HepG2 (cell line): ENCODE results near the gene ZNF225. TPM values are rescaled to one million over a fixed set of nuclear protein-coding genes. Genes with fewer than 3 reads are reported as not detected.

Source experiments
- AGO2 ChIP-seq: fragments of 200-400 bp; formaldehyde crosslinking; optimal IDR thresholded peaks from 2 replicates; pipeline ENCODE3; 2017; ENCODE audit warnings: mild to moderate bottlenecking, low read depth, low read length, moderate library complexity
- HNRNPUL1 ChIP-seq: fragments of 200-400 bp; formaldehyde crosslinking; IDR thresholded peaks from 2 replicates; pipeline ENCODE4 v1.6.1; 2017; ENCODE audit warnings: low read depth, mild to moderate bottlenecking, low read length, moderate library complexity
- JARID2 ChIP-seq: sonication (generic); formaldehyde crosslinking; IDR thresholded peaks from 2 replicates; pipeline ENCODE4 v1.8.1; 2023; ENCODE audit warnings: missing genetic modification reagents, inconsistent platforms; ENCODE audit not compliant: insufficient replicate concordance
- MAF1 ChIP-seq: sonication (generic); formaldehyde crosslinking; IDR thresholded peaks from 2 replicates; pipeline ENCODE4 v1.5.0; 2020; ENCODE audit warnings: missing genetic modification reagents, borderline replicate concordance
- NR2F6 ChIP-seq, 2 experiments: IDR thresholded peaks; 2 replicates each; pipeline ENCODE4 v1.6.1; 2016; ENCODE audit warnings: antibody characterized with exemption in 1 of 2, mild to moderate bottlenecking in 1 of 2
- SAFB2 ChIP-seq: sonication (generic); formaldehyde crosslinking; IDR thresholded peaks from 2 replicates; pipeline ENCODE4 v1.5.1; 2020; ENCODE audit warnings: missing genetic modification reagents, low read depth, mild to moderate bottlenecking, borderline replicate concordance
- SMAD3 ChIP-seq: sonication (generic); formaldehyde crosslinking; IDR thresholded peaks from 2 replicates; pipeline ENCODE4 v1.4.0; 2020; ENCODE audit warnings: missing genetic modification reagents
- TSC22D2 ChIP-seq: sonication (generic); formaldehyde crosslinking; IDR thresholded peaks from 2 replicates; pipeline ENCODE4 v1.5.1; 2020; ENCODE audit warnings: missing genetic modification reagents, mild to moderate bottlenecking, borderline replicate concordance
- ZBED4 ChIP-seq: sonication (generic); formaldehyde crosslinking; IDR thresholded peaks from 2 replicates; pipeline ENCODE4 v1.4.0; 2020; ENCODE audit warnings: missing genetic modification reagents, borderline replicate concordance
- ZFP62 ChIP-seq: sonication (generic); formaldehyde crosslinking; IDR thresholded peaks from 2 replicates; pipeline ENCODE4 v1.4.0; 2020; ENCODE audit warnings: missing genetic modification reagents
- ZNF317 ChIP-seq: sonication (generic); formaldehyde crosslinking; IDR thresholded peaks from 2 replicates; pipeline ENCODE4 v1.5.0; 2020; ENCODE audit warnings: mild to moderate bottlenecking, missing genetic modification reagents
- ZNF331 ChIP-seq: sonication (generic); formaldehyde crosslinking; IDR thresholded peaks from 2 replicates; pipeline ENCODE4 v1.4.0; 2020; ENCODE audit warnings: missing genetic modification reagents
- ZNF343 ChIP-seq: sonication (generic); formaldehyde crosslinking; IDR thresholded peaks from 2 replicates; pipeline ENCODE4 v1.4.0; 2020; ENCODE audit warnings: mild to moderate bottlenecking, missing genetic modification reagents
- ZNF710 ChIP-seq: sonication (generic); formaldehyde crosslinking; IDR thresholded peaks from 2 replicates; pipeline ENCODE4 v1.5.0; 2020; ENCODE audit warnings: mild to moderate bottlenecking, missing genetic modification reagents, borderline replicate concordance
- polyA plus RNA-seq, 8 experiments: library from polyadenylated mRNA; depleted of rRNA in 3 of 8; stranded (reverse) in 7 of 8; unstranded in 1 of 8; fragments of >200 nt; fragmentation: Illumina TruSeq in 4 of 8; extraction: Trizol in 4 of 8; gene quantifications; 2 replicates each; pipeline versions ENCODE4 v1.2.1 to v1.2.3, GENCODE V29; 2011 to 2016; ENCODE audit warnings: low read depth in 4 of 8, missing spikeins in 1 of 8, mixed read lengths in 1 of 8; ENCODE audit not compliant: insufficient read depth in 1 of 8
- total RNA-seq, 5 experiments: library from RNA; depleted of rRNA; stranded (reverse); fragments of >200 nt; fragmentation: Illumina TruSeq; extraction: Trizol; gene quantifications; 2 replicates each; pipeline ENCODE4 v1.2.3, GENCODE V29; 2016; ENCODE audit warnings: low read depth in 1 of 5
- TF ChIP-seq, protein P1 (sequence below): sonication (generic); formaldehyde crosslinking; IDR thresholded peaks from 2 replicates; pipeline ENCODE4 v1.4.0; 2020; ENCODE audit warnings: missing genetic modification reagents, borderline replicate concordance

The ZNF225 gene
- total and polyA plus RNA-seq, 2 of the 13 experiments (the other 11 are each of a cell fraction or from before 2014, with no cell fraction given): 0.87 to 3.3 TPM

DNA sequence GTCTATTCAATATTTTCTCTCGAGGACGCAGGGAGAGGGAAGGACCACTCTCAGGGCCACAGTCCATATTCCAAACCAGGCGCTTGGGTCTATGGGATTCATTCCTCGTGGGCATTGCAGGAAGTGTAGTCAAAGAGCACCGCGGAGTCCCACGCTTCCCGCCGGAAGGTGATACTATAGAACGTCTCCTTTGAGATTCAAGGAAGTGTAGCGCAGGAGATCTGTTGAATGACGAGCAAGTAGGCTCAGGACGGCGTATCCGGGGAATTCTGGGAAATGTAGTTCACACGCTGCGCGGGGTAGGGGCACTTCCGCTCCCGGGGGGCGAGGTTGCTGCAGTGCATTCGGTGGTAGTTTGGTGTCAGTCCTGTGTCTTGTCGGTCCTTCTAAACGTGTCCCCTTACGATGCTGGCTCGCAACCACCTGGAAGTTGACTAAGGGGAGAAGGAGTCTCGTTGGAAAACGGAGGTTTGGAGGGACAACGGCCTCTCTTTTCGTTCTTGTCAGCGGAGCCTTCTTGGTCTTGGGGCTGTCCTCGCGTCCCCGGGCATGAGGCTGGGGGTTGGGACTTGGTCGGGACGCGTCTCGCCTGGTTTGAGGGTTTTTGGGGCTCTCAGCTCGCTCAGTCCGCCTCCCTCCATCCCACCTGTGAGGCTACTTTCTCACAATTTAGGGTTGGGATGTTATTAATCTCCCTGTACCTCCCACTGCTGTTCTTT lies 41.2 kb upstream of the ZNF225 start, which contains the start of gene ZNF284 (continued):
- TF ChIP-seq ZBED4 (CRISPR knock-in tag) (no peak), JARID2 (CRISPR knock-in tag) (no peak), ZFP62 (CRISPR knock-in tag) (no peak), TSC22D2 (CRISPR knock-in tag) (no peak), ZNF343 (CRISPR knock-in tag) (no peak), HNRNPUL1 (no peak), ZNF317 (CRISPR knock-in tag) (no peak), MAF1 (CRISPR knock-in tag) (peak; percentile 51; the same call in 1 of the 2 replicates), SAFB2 (CRISPR knock-in tag) (no peak), ZNF331 (CRISPR knock-in tag) (peak; percentile 36; the same call in 1 of the 2 replicates), NR2F6 (IDR thresholded peaks at IDR 0.05) (no peak), NR2F6 (CRISPR knock-in tag; IDR thresholded peaks at IDR 0.05) (0 out of 2 replicates have a peak, but pooled peaks have one; percentile 22), ZNF710 (no peak), AGO2 (no peak), SMAD3 (CRISPR knock-in tag) (peak; percentile 67; the same call in 1 of the 2 replicates)
- TF ChIP-seq, protein P1, sequence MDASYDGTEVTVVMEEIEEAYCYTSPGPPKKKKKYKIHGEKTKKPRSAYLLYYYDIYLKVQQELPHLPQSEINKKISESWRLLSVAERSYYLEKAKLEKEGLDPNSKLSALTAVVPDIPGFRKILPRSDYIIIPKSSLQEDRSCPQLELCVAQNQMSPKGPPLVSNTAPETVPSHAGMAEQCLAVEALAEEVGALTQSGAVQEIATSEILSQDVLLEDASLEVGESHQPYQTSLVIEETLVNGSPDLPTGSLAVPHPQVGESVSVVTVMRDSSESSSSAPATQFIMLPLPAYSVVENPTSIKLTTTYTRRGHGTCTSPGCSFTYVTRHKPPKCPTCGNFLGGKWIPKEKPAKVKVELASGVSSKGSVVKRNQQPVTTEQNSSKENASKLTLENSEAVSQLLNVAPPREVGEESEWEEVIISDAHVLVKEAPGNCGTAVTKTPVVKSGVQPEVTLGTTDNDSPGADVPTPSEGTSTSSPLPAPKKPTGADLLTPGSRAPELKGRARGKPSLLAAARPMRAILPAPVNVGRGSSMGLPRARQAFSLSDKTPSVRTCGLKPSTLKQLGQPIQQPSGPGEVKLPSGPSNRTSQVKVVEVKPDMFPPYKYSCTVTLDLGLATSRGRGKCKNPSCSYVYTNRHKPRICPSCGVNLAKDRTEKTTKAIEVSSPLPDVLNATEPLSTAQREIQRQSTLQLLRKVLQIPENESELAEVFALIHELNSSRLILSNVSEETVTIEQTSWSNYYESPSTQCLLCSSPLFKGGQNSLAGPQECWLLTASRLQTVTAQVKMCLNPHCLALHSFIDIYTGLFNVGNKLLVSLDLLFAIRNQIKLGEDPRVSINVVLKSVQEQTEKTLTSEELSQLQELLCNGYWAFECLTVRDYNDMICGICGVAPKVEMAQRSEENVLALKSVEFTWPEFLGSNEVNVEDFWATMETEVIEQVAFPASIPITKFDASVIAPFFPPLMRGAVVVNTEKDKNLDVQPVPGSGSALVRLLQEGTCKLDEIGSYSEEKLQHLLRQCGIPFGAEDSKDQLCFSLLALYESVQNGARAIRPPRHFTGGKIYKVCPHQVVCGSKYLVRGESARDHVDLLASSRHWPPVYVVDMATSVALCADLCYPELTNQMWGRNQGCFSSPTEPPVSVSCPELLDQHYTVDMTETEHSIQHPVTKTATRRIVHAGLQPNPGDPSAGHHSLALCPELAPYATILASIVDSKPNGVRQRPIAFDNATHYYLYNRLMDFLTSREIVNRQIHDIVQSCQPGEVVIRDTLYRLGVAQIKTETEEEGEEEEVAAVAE (CRISPR knock-in tag): no peak
